ENCODE measurements around the gene UBXN11. TPM values are rescaled to one million over a fixed set of nuclear protein-coding genes. Genes with fewer than 3 reads are reported as not detected.

The UBXN11 gene
- total and polyA plus RNA-seq, 2 of the 13 experiments (the other 11 are each of a cell fraction or from before 2014, with no cell fraction given) = 9.3 to 10.4 TPM

DNA sequence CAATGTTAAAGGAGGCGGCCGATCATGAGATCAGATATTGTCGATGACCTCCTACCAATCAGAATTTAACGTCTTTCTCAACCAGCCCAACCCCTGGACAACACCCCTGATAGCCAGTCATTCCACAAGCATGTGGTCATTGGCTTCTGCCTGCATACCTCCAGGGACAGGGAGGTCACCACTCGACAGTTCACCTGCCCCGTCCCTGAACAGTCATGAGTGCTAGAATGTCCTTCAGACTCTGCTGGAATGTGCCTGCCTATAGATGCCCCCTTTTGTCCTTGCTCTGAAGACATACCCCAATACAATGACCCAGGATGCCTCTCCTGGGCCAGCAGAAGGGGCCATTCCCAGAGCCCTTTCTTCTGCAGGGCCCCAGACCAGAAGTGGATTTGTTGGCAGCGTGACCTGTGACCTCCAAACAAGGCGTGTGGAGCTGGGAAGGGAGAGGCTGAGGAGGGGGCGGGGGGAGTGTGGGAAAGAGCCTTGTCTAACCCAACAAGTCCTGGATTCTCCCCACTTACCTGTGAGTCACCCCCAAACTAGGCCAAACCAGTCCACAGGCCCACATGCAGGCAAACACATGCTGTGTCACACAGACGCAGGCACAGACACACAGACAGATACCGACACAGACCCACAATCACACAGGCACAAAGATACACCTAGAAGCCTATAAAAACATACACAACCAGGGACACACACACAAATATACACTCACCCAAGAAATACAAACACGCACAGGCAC is 45.3 kb upstream of the UBXN11 start (continued):
- TF ChIP-seq REST (IDR thresholded peaks at IDR 0.05; ENCODE audit: borderline replicate concordance in 1 of 2, low read depth in 1 of 2, low read length in 2 of 2) (peak in 1 of 2 experiments; percentile 29; a peak in 1 of 4 replicates), STAG1 (CRISPR knock-in tag; IDR thresholded peaks at IDR 0.05) (no peak), ZNF605 (CRISPR knock-in tag; IDR thresholded peaks at IDR 0.05) (no peak), MTA1 (CRISPR knock-in tag; IDR thresholded peaks at IDR 0.05; ENCODE audit: borderline replicate concordance) (peak; percentile 40; the same call in 1 of the 2 replicates)
- TF ChIP-seq, protein P1, sequence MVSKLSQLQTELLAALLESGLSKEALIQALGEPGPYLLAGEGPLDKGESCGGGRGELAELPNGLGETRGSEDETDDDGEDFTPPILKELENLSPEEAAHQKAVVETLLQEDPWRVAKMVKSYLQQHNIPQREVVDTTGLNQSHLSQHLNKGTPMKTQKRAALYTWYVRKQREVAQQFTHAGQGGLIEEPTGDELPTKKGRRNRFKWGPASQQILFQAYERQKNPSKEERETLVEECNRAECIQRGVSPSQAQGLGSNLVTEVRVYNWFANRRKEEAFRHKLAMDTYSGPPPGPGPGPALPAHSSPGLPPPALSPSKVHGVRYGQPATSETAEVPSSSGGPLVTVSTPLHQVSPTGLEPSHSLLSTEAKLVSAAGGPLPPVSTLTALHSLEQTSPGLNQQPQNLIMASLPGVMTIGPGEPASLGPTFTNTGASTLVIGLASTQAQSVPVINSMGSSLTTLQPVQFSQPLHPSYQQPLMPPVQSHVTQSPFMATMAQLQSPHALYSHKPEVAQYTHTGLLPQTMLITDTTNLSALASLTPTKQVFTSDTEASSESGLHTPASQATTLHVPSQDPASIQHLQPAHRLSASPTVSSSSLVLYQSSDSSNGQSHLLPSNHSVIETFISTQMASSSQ (IDR thresholded peaks at IDR 0.05; ENCODE audit: low read depth) = no peak
- TF ChIP-seq, protein P1 (CRISPR knock-in tag; IDR thresholded peaks at IDR 0.05; ENCODE audit: borderline replicate concordance) = no peak
